ENCODE data around the gene ZFP92. TPM values are rescaled to one million over a fixed set of nuclear protein-coding genes. Genes with fewer than 3 reads are reported as not detected.

The ZFP92 gene
- total RNA-seq, 4 donors from 2014 or later, result 0.26 to 0.38 (median 0.30) TPM; not detected in 1

DNA sequence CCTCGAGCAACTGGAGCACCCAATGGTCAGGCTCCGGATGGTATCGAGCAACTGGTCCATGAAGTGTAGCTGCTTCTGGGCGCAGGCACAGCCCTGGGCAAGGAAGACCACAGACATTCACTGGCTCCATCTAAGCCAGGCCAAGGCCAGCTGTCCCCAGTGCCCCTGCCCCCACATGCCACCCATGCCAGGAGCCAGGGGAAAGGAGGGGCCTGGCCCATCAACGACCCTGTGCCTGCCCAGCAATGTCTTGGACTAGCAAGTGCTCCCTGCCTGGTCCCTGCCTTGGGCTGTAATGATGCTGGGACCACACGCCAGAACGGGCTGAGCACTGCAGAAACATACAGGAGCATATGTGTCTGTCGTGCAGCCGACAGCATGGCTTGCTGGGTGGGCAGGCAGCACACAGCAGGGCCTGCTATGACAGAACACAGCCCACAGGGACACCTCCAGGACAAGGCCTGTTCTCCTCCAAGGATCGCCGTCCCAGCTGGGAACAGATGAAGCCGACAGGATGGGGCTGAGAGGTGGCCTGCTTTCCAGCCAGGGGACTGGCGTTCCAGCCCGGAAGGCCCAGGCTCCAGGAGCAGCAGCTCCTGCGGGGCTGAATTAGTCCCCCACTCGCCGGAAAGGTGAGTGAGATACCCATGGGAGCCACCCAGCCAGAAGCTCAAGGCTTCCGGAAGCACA is 46.0 kb downstream of the ZFP92 start:
- WGBS, result 83% methylated on average over 3 of the region's 18 CpGs

DNA sequence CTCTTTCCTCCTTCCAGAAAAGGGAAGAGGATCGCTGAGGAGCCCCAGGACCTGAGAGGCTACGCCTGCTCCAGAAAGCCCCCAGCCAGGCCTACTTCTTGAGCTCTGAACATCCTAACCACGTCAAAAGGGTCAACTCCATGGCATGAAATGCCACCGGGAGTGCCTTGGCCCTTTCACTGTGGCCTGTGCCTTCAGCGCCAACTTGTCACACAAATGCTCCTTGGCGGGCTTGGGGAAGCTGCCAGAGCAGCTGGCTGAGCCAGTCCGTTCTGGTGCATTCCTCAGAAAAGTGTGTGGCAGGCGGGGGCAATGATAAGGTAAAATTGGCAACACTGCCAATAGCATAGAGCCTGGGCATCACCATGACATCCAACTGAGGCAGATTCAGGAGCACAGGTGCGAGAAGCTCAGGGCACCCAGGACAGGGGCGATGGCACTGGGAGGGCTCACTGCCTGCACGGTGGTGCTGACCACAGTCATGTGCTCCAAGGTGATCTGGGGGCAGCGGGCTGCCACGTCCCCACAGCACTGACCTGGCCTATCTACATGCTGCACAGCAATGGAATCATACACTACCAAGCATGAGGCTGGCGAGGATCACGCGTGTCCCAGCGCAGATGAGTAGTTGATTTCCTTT is 46.7 kb downstream of the ZFP92 start:
- Histone ChIP-seq H3K36me3 (peaks cover 8% of the 10 kb centered on the region), H3K27ac (no peak overlapping the region), H3K27me3 (no peaks in the 10 kb centered on the region), H3K4me1 (peaks cover 4% of the 10 kb centered on the region), H3K4me3 (no peak overlapping the region), H3K9me3 (no peaks in the 10 kb centered on the region)
- 94% methylated on average over 7 of the region's 17 CpGs for WGBS
- no peak for TF ChIP-seq EP300 (IDR thresholded peaks at IDR 0.05)
- TF ChIP-seq POLR2A (IDR thresholded peaks at IDR 0.05), result no peak
- TF ChIP-seq POLR2AphosphoS5 (IDR thresholded peaks at IDR 0.05), result no peak
- TF ChIP-seq, protein P1, sequence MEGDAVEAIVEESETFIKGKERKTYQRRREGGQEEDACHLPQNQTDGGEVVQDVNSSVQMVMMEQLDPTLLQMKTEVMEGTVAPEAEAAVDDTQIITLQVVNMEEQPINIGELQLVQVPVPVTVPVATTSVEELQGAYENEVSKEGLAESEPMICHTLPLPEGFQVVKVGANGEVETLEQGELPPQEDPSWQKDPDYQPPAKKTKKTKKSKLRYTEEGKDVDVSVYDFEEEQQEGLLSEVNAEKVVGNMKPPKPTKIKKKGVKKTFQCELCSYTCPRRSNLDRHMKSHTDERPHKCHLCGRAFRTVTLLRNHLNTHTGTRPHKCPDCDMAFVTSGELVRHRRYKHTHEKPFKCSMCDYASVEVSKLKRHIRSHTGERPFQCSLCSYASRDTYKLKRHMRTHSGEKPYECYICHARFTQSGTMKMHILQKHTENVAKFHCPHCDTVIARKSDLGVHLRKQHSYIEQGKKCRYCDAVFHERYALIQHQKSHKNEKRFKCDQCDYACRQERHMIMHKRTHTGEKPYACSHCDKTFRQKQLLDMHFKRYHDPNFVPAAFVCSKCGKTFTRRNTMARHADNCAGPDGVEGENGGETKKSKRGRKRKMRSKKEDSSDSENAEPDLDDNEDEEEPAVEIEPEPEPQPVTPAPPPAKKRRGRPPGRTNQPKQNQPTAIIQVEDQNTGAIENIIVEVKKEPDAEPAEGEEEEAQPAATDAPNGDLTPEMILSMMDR (IDR thresholded peaks at IDR 0.05), result no peak
- DNase-seq (ENCODE audit: low spot score in 2 of 2), result no peak

More for the DNA sequence above, 46.0 kb downstream of the ZFP92 start:
- Histone ChIP-seq H3K36me3 (peaks cover 8% of the 10 kb centered on the region), H3K27me3 (no peaks in the 10 kb centered on the region), H3K4me3 (no peak overlapping the region), H3K9me3 (no peaks in the 10 kb centered on the region), H3K4me1 (peaks cover 4% of the 10 kb centered on the region), H3K27ac (no peak overlapping the region)
- DNase-seq (ENCODE audit: low spot score in 2 of 2), result no peak
- TF ChIP-seq EP300 (IDR thresholded peaks at IDR 0.05), result no peak
- no peak for TF ChIP-seq POLR2A (IDR thresholded peaks at IDR 0.05)
- no peak for TF ChIP-seq POLR2AphosphoS5 (IDR thresholded peaks at IDR 0.05)
- TF ChIP-seq, protein P1 (IDR thresholded peaks at IDR 0.05), result no peak

DNA sequence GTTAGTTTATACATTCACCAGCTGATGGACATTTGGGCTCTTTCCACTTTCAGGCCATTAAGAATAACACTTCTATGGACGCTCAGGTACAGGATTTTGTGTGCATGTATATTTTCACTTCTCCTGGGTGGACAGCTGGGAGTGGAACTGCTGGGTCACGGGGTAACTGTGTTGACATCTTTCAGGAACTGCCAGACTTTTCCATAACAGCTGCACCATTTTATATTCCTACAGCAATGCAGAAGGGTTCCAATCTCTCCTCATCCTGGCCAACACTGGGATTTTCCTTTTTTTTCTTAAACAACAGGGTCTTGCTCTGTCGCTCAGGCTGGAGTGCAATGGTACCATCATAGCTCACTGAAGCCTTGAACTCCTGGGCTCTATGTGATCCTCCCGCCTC is 47.2 kb downstream of the ZFP92 start:
- no peak overlapping the region for H3K4me3 ChIP-seq
- no peak for DNase-seq (ENCODE audit: low spot score in 2 of 2)
- H3K36me3 ChIP-seq, result peaks cover 8% of the 10 kb centered on the region
- H3K4me1 ChIP-seq, result peaks cover 4% of the 10 kb centered on the region
- TF ChIP-seq POLR2AphosphoS5 (IDR thresholded peaks at IDR 0.05) (no peak), EP300 (IDR thresholded peaks at IDR 0.05) (no peak), POLR2A (IDR thresholded peaks at IDR 0.05) (no peak)
- TF ChIP-seq, protein P1 (IDR thresholded peaks at IDR 0.05), result no peak
- 87% methylated on average over 4 of the region's 4 CpGs for WGBS
- no peak overlapping the region for H3K27ac ChIP-seq
- no peaks in the 10 kb centered on the region for H3K27me3 ChIP-seq
- H3K9me3 ChIP-seq, result no peaks in the 10 kb centered on the region

DNA sequence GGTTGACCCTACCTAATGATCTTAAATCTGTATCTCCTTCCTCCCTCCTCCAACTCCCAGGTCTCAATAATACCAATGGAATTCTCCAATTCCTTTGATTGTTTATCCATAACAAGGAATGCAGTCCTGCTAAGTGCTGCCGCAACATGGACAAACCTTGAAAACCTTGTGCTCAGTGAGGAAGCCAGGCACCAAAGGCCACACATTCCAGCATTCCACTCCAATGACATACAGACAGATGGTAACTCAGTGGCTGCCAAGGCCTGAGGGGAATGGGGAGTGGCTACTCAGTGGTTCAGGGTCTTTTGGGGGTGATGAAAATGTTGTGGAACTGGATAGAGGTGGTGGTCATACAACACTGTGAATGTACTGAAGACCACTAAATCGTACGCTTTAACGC is 48.7 kb downstream of the ZFP92 start:
- WGBS, result 86% methylated on average over 4 of the region's 4 CpGs
- Histone ChIP-seq H3K9me3 (no peaks in the 10 kb centered on the region), H3K4me3 (no peak overlapping the region), H3K4me1 (peaks cover 4% of the 10 kb centered on the region), H3K36me3 (peaks cover 4% of the 10 kb centered on the region), H3K27me3 (no peaks in the 10 kb centered on the region), H3K27ac (no peak overlapping the region)
- TF ChIP-seq, protein P1 (IDR thresholded peaks at IDR 0.05), result no peak
- TF ChIP-seq EP300 (IDR thresholded peaks at IDR 0.05) (no peak), POLR2AphosphoS5 (IDR thresholded peaks at IDR 0.05) (no peak), POLR2A (IDR thresholded peaks at IDR 0.05) (no peak)
- no peak for DNase-seq (ENCODE audit: low spot score in 2 of 2)

DNA sequence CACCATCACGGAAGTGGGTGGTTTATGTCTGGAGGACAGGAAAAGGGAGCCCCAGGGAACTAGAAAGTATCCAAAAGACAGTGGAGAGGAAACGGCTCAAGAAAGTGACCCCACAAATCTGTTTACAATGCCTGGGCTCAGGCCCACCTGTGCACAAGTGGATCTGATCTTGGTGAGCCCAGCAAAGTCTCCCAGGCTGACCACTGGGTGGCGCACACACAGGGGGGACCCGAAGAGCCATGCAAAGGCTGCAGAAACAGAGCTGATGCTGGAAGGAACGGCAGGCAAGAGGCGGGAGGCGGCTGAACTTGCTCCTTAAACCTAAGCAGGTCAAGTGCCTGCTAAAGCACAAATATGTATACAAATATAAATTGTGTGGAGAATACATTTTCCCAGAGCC is 49.6 kb downstream of the ZFP92 start:
- no peaks in the 10 kb centered on the region for H3K9me3 ChIP-seq
- peaks cover 3% of the 10 kb centered on the region for H3K36me3 ChIP-seq
- H3K4me3 ChIP-seq, result no peak overlapping the region
- no peaks in the 10 kb centered on the region for H3K27me3 ChIP-seq
- H3K4me1 ChIP-seq, result peaks cover 2% of the 10 kb centered on the region
- DNase-seq (ENCODE audit: low spot score in 2 of 2), result no peak
- no peak overlapping the region for H3K27ac ChIP-seq
- WGBS, result 55% methylated on average over 7 of the region's 7 CpGs
- TF ChIP-seq, protein P1 (IDR thresholded peaks at IDR 0.05), result peak in 1 of 2 donors; percentile 45
- TF ChIP-seq POLR2A (IDR thresholded peaks at IDR 0.05) (no peak), POLR2AphosphoS5 (IDR thresholded peaks at IDR 0.05) (no peak), EP300 (IDR thresholded peaks at IDR 0.05) (no peak)
